H9 (cell line): Measurements from ENCODE around the gene RAD23A. TPM values are rescaled to one million over a fixed set of nuclear protein-coding genes. Genes with fewer than 3 reads are reported as not detected.
"Not testable (repeated sequence)": the region's sequence is repeated elsewhere in the genome, so short reads cannot be mapped to it uniquely, and the experiment has no call there.

Experiments
- DNase-seq: peaks from one replicate; pipeline ENCODE4 v3.0.0-alpha.2; 2017
- H2AFZ ChIP-seq: one replicate; pipeline ENCODE4 v1.6.1; 2013; ENCODE audit warnings: mild to moderate bottlenecking, low read length, control low read depth, moderate library complexity
- H2AK5ac ChIP-seq: 2 replicates; pipeline ENCODE4 v1.6.1; 2013; ENCODE audit warnings: low read length, control low read depth, mixed read lengths; ENCODE audit not compliant: insufficient read length
- H2BK120ac ChIP-seq: one replicate; pipeline ENCODE4 v1.6.1; 2013; ENCODE audit warnings: low read depth, mild to moderate bottlenecking, low read length, control low read depth, inconsistent platforms; ENCODE audit not compliant: poor library complexity, severe bottlenecking
- H2BK12ac ChIP-seq: 2 replicates; pipeline ENCODE4 v1.6.1; 2013; ENCODE audit warnings: low read length, control low read depth, mixed read lengths, low read depth; ENCODE audit not compliant: insufficient read length
- H2BK15ac ChIP-seq: 2 replicates; pipeline ENCODE4 v1.6.1; 2013; ENCODE audit warnings: low read depth, low read length, control low read depth
- H2BK20ac ChIP-seq: one replicate; pipeline ENCODE4 v1.6.1; 2013; ENCODE audit warnings: low read depth, mild to moderate bottlenecking, low read length, control low read depth, inconsistent platforms; ENCODE audit not compliant: poor library complexity, severe bottlenecking
- H2BK5ac ChIP-seq: 2 replicates; pipeline ENCODE4 v1.6.1; 2013; ENCODE audit warnings: low read length, control low read depth, mixed read lengths; ENCODE audit not compliant: insufficient read length
- H3K14ac ChIP-seq: 2 replicates; pipeline ENCODE4 v1.6.1; 2013; ENCODE audit warnings: low read length, control low read depth; ENCODE audit not compliant: insufficient read depth
- H3K18ac ChIP-seq: 2 replicates; pipeline ENCODE4 v1.6.1; 2013; ENCODE audit warnings: low read depth, mild to moderate bottlenecking, mixed read lengths, low read length, control low read depth; ENCODE audit not compliant: insufficient read length
- H3K23ac ChIP-seq: 2 replicates; pipeline ENCODE4 v1.6.1; 2013; ENCODE audit warnings: low read length, control low read depth, mixed read lengths, low read depth; ENCODE audit not compliant: insufficient read length
- H3K23me2 ChIP-seq: 2 replicates; pipeline ENCODE4 v1.6.1; 2013; ENCODE audit warnings: low read depth, mild to moderate bottlenecking, mixed read lengths, low read length, control low read depth; ENCODE audit not compliant: insufficient read length, poor library complexity, severe bottlenecking
- H3K27ac ChIP-seq: 2 replicates; pipeline ENCODE4 v1.5.1; 2013; ENCODE audit warnings: low read length, control low read depth, mixed read lengths, low read depth; ENCODE audit not compliant: insufficient read length
- H3K27me3 ChIP-seq: 2 replicates; pipeline ENCODE4 v1.6.1; 2013; ENCODE audit warnings: low read length, control low read depth, inconsistent platforms; ENCODE audit not compliant: insufficient read depth
- H3K4ac ChIP-seq: 2 replicates; pipeline ENCODE4 v1.6.1; 2013; ENCODE audit warnings: low read depth, mild to moderate bottlenecking, control low read depth, inconsistent platforms, low read length, moderate library complexity
- H3K4me1 ChIP-seq: 2 replicates; pipeline ENCODE4 v1.6.1; 2013; ENCODE audit warnings: low read length, control low read depth, inconsistent platforms; ENCODE audit not compliant: insufficient read depth
- H3K4me2 ChIP-seq: 2 replicates; pipeline ENCODE4 v1.6.1; 2013; ENCODE audit warnings: low read length, control low read depth, mixed read lengths; ENCODE audit not compliant: insufficient read length, insufficient read depth
- H3K56ac ChIP-seq: 2 replicates; pipeline ENCODE4 v1.6.1; 2013; ENCODE audit warnings: low read depth, mild to moderate bottlenecking, mixed read lengths, low read length, control low read depth; ENCODE audit not compliant: insufficient read length
- H3K79me1 ChIP-seq: 2 replicates; pipeline ENCODE4 v1.6.1; 2013; ENCODE audit warnings: low read depth, mild to moderate bottlenecking, moderate library complexity, low read length, control low read depth, inconsistent platforms; ENCODE audit not compliant: insufficient read depth, poor library complexity, severe bottlenecking
- H3K79me2 ChIP-seq: 2 replicates; pipeline ENCODE4 v1.6.1; 2013; ENCODE audit warnings: low read length, control low read depth, inconsistent platforms; ENCODE audit not compliant: insufficient read depth
- H3K9ac ChIP-seq: 2 replicates; pipeline ENCODE4 v1.6.1; 2013; ENCODE audit warnings: low read length, control low read depth, mixed read lengths; ENCODE audit not compliant: insufficient read length; ENCODE audit errors: extremely low read depth
- H3K9me3 ChIP-seq: one replicate; pipeline ENCODE4 v1.6.1; 2013; ENCODE audit warnings: low read depth, low read length, inconsistent platforms; ENCODE audit not compliant: control insufficient read depth
- H3T11ph ChIP-seq: one replicate; pipeline ENCODE4 v1.6.1; 2013; ENCODE audit warnings: mild to moderate bottlenecking, low read length, control low read depth, inconsistent platforms
- H4K20me1 ChIP-seq: one replicate; pipeline ENCODE4 v1.6.1; 2013; ENCODE audit not compliant: control insufficient read depth, insufficient read length, insufficient read depth
- H4K5ac ChIP-seq: 2 replicates; pipeline ENCODE4 v1.6.1; 2013; ENCODE audit warnings: low read depth, mild to moderate bottlenecking, mixed read lengths, low read length, control low read depth; ENCODE audit not compliant: insufficient read length
- H4K8ac ChIP-seq: replicated peaks from 2 replicates; pipeline ENCODE4 v1.6.1; 2013; ENCODE audit warnings: low read length, control low read depth, mixed read lengths, low read depth; ENCODE audit not compliant: insufficient read length
- H4K91ac ChIP-seq: 2 replicates; pipeline ENCODE4 v1.6.1; 2013; ENCODE audit warnings: low read depth, mild to moderate bottlenecking, moderate library complexity, mixed read lengths, low read length, control low read depth; ENCODE audit not compliant: insufficient read length
- H3K27ac Mint-ChIP-seq, 3 experiments: 2 replicates in 2 of 3; 3 replicates in 1 of 3; pipeline ENCODE4 v1.8.0; 2020 to 2021; ENCODE audit warnings: mixed read lengths in 3 of 3, mild to moderate bottlenecking in 1 of 3, moderate library complexity in 1 of 3
- H3K27me3 Mint-ChIP-seq: 2 replicates; pipeline ENCODE4 v1.8.0; 2021; ENCODE audit warnings: low read depth, mild to moderate bottlenecking, moderate library complexity, mixed read lengths
- H3K36me3 Mint-ChIP-seq, 3 experiments: 2 replicates in 2 of 3; 3 replicates in 1 of 3; pipeline ENCODE4 v1.8.0; 2020 to 2021; ENCODE audit warnings: low read depth in 3 of 3, mixed read lengths in 3 of 3; ENCODE audit not compliant: insufficient read depth in 1 of 3
- H3K4me1 Mint-ChIP-seq, 2 experiments: 2 replicates each; pipeline ENCODE4 v1.8.0; 2020; ENCODE audit warnings: mixed read lengths in 2 of 2
- H3K4me3 Mint-ChIP-seq, 2 experiments: 2 replicates in 1 of 2; 3 replicates in 1 of 2; pipeline ENCODE4 v1.8.0; 2020 to 2021; ENCODE audit warnings: mild to moderate bottlenecking in 2 of 2, mixed read lengths in 2 of 2, moderate library complexity in 1 of 2
- H3K9me3 Mint-ChIP-seq, 2 experiments: 2 replicates in 1 of 2; 3 replicates in 1 of 2; pipeline ENCODE4 v1.8.0; 2020; ENCODE audit warnings: mild to moderate bottlenecking in 2 of 2, mixed read lengths in 2 of 2, moderate library complexity in 1 of 2
- WGBS: extraction: QIAGEN DNeasy Blood & Tissue Kit; methylation state at CpG from one replicate; pipeline ENCODE4 v1.1.7; 2013; ENCODE audit warnings: missing lambda C conversion rate, low lambda C conversion rate, mixed read lengths; ENCODE audit not compliant: insufficient read length; ENCODE audit errors: extremely low coverage; 5-methylcytosine and 5-hydroxymethylcytosine counted together
- total RNA-seq: library from RNA; stranded (reverse); gene quantifications from 2 replicates; pipeline ENCODE4 v1.2.1, GENCODE V29; 2021
- TF ChIP-seq, protein P1 (sequence below): fragments of 200-600 bp; sonication (generic); conservative IDR thresholded peaks from 3 replicates; pipeline ENCODE4 v1.8.0; 2021; ENCODE audit warnings: antibody characterized with exemption, mild to moderate bottlenecking

The RAD23A gene
- total RNA-seq, 1 experiment from 2014 or later: 62.2 TPM

GRCh38 chr19:12949363-12950283 lies 4.0 kb downstream of the RAD23A start:
- H3K36me3 Mint-ChIP-seq: peaks cover 42 to 78% (median 71%) of the 10 kb centered on the region in 3 experiments
- H2AK5ac ChIP-seq: no peak overlapping the region
- H4K8ac ChIP-seq: no peak overlapping the region
- H3K9me3 Mint-ChIP-seq: 0 out of 5 replicates have a peak, but pooled peaks cover 0 to 3% of the 10 kb centered on the region in 2 experiments
- no peaks in the 10 kb centered on the region for H4K20me1 ChIP-seq
- no peak overlapping the region for H2BK20ac ChIP-seq
- no peak overlapping the region for H3K14ac ChIP-seq
- H3K27me3 Mint-ChIP-seq: no peaks in the 10 kb centered on the region
- H3K27me3 ChIP-seq: no peaks in the 10 kb centered on the region
- H3K18ac ChIP-seq: no peak overlapping the region
- no peak for DNase-seq
- H2BK5ac ChIP-seq: no peak overlapping the region
- H3K56ac ChIP-seq: no peak overlapping the region
- no peaks in the 10 kb centered on the region for H3K9me3 ChIP-seq
- no peak overlapping the region for H2BK15ac ChIP-seq
- H3K9ac ChIP-seq: no peak overlapping the region
- no peaks in the 10 kb centered on the region; the same call in 1 of the 2 replicates for H3K4me1 ChIP-seq
- no peak overlapping the region for H3K4ac ChIP-seq
- no CpG with 5 or more reads among the region's 16 CpGs for WGBS
- H3K23me2 ChIP-seq: no peaks in the 10 kb centered on the region
- no peak overlapping the region for H3K4me2 ChIP-seq
- H3K23ac ChIP-seq: no peak overlapping the region
- no peaks in the 10 kb centered on the region for H3K79me1 ChIP-seq
- peaks cover 19 to 34% of the 10 kb centered on the region in 2 experiments for H3K4me1 Mint-ChIP-seq
- no peak overlapping the region for H2AFZ ChIP-seq
- no peak overlapping the region for H3K27ac ChIP-seq
- no peak overlapping the region for H2BK120ac ChIP-seq
- peak overlapping the region in 2 of 3 experiments; percentile 36 to 97; a peak in 2 of 7 replicates for H3K27ac Mint-ChIP-seq
- H4K5ac ChIP-seq: no peak overlapping the region
- no peak overlapping the region for H3T11ph ChIP-seq
- no peak overlapping the region for H3K4me3 Mint-ChIP-seq
- no peak overlapping the region for H2BK12ac ChIP-seq
- TF ChIP-seq, protein P1, sequence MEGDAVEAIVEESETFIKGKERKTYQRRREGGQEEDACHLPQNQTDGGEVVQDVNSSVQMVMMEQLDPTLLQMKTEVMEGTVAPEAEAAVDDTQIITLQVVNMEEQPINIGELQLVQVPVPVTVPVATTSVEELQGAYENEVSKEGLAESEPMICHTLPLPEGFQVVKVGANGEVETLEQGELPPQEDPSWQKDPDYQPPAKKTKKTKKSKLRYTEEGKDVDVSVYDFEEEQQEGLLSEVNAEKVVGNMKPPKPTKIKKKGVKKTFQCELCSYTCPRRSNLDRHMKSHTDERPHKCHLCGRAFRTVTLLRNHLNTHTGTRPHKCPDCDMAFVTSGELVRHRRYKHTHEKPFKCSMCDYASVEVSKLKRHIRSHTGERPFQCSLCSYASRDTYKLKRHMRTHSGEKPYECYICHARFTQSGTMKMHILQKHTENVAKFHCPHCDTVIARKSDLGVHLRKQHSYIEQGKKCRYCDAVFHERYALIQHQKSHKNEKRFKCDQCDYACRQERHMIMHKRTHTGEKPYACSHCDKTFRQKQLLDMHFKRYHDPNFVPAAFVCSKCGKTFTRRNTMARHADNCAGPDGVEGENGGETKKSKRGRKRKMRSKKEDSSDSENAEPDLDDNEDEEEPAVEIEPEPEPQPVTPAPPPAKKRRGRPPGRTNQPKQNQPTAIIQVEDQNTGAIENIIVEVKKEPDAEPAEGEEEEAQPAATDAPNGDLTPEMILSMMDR: no peak
- H3K79me2 ChIP-seq: no peaks in the 10 kb centered on the region; the same call in 1 of the 2 replicates
- no peak overlapping the region for H4K91ac ChIP-seq

DNA sequence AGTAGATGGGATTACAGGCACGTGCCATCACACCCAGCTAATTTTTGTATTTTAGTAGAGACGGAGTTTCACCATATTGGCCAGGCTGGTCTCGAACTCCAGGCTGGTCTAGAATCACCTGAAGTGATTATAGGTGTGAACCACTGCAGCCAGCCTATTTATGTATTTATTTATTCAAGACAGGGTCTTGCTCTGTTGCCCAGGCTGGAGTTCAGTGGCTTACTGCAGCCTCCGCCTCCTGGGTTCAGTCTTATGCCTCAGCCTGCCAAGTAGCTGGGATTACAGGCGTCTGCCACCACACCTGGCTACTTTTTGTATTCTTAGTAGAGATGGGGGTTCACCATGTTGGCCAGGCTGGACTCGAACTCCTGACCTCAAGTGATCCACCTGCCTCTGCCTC lies 6.4 kb downstream of the RAD23A start:
- not testable (repeated sequence) for DNase-seq, H2AFZ ChIP-seq, H3K23me2 ChIP-seq, H4K5ac ChIP-seq, H4K91ac ChIP-seq, H3K56ac ChIP-seq, H3K4me1 ChIP-seq, H3K27ac ChIP-seq, H3K14ac ChIP-seq, H3K9me3 ChIP-seq, H3K9me3 Mint-ChIP-seq, H4K8ac ChIP-seq, H3K4ac ChIP-seq, H2AK5ac ChIP-seq, H3T11ph ChIP-seq, H3K18ac ChIP-seq, H3K79me1 ChIP-seq, H2BK5ac ChIP-seq, H4K20me1 ChIP-seq, H3K27me3 ChIP-seq, H3K27me3 Mint-ChIP-seq, H3K79me2 ChIP-seq, H2BK12ac ChIP-seq, H2BK20ac ChIP-seq, H3K23ac ChIP-seq, H2BK15ac ChIP-seq, H2BK120ac ChIP-seq, H3K4me2 ChIP-seq, H3K9ac ChIP-seq
- peaks cover 25 to 44% of the 10 kb centered on the region in 2 experiments for H3K4me1 Mint-ChIP-seq
- peaks cover 49 to 80% (median 77%) of the 10 kb centered on the region in 3 experiments for H3K36me3 Mint-ChIP-seq
- H3K4me3 Mint-ChIP-seq: peak overlapping the region in 1 of 2 experiments; percentile 38; a peak in 1 of 5 replicates
- peak overlapping the region; percentile 23 to 85 (median 77); a peak in 3 of 7 replicates for H3K27ac Mint-ChIP-seq
- WGBS: no CpG with 5 or more reads among the region's 6 CpGs
